Endodermal cell (in vitro differentiated cells): ENCODE measurements around the gene SHFL. TPM values are rescaled to one million over a fixed set of nuclear protein-coding genes. Genes with fewer than 3 reads are reported as not detected.

ENCODE experiments used
- DNase-seq: peaks from one replicate; pipeline ENCODE4 v3.0.0-alpha.2; 2017
- H3K27ac ChIP-seq: 2 replicates; pipeline ENCODE4 v1.5.1; 2013; ENCODE audit warnings: mild to moderate bottlenecking, low read depth, low read length, moderate library complexity
- H3K27me3 ChIP-seq: 2 replicates; pipeline ENCODE4 v1.6.1; 2013; ENCODE audit warnings: mild to moderate bottlenecking, low read length, moderate library complexity; ENCODE audit not compliant: insufficient read depth, control insufficient read depth, poor library complexity, severe bottlenecking
- H3K36me3 ChIP-seq: 2 replicates; pipeline ENCODE4 v1.7.0; 2013; ENCODE audit warnings: mild to moderate bottlenecking, low read length, moderate library complexity; ENCODE audit not compliant: control insufficient read depth, insufficient read depth
- H3K4me1 ChIP-seq: one replicate; pipeline ENCODE4 v1.7.0; 2013; ENCODE audit warnings: low read length; ENCODE audit not compliant: control insufficient read depth, insufficient read depth
- H3K4me3 ChIP-seq: 2 replicates; pipeline ENCODE4 v1.5.1; 2013; ENCODE audit warnings: mild to moderate bottlenecking, low read length, moderate library complexity
- H3K9ac ChIP-seq: 2 replicates; pipeline ENCODE4 v1.6.1; 2013; ENCODE audit warnings: mild to moderate bottlenecking, low read length, moderate library complexity; ENCODE audit not compliant: poor library complexity, severe bottlenecking; ENCODE audit errors: extremely low read depth
- H3K9me3 ChIP-seq: 2 replicates; pipeline ENCODE4 v1.6.1; 2013; ENCODE audit warnings: mild to moderate bottlenecking, low read length, moderate library complexity; ENCODE audit not compliant: control insufficient read depth
- H3K27ac Mint-ChIP-seq: 2 replicates; pipeline ENCODE4 v1.8.0; 2020; ENCODE audit warnings: mixed read lengths
- H3K27me3 Mint-ChIP-seq: 2 replicates; pipeline ENCODE4 v1.8.0; 2021; ENCODE audit warnings: mild to moderate bottlenecking, mixed read lengths; ENCODE audit not compliant: insufficient read depth
- H3K36me3 Mint-ChIP-seq: 2 replicates; pipeline ENCODE4 v1.8.0; 2020; ENCODE audit warnings: low read depth, mixed read lengths
- H3K4me1 Mint-ChIP-seq: 2 replicates; pipeline ENCODE4 v1.8.0; 2020; ENCODE audit warnings: mixed read lengths
- H3K4me3 Mint-ChIP-seq: 2 replicates; pipeline ENCODE4 v1.8.0; 2020; ENCODE audit warnings: mild to moderate bottlenecking, moderate library complexity, mixed read lengths
- H3K9me3 Mint-ChIP-seq: 2 replicates; pipeline ENCODE4 v1.8.0; 2020; ENCODE audit warnings: mild to moderate bottlenecking, mixed read lengths
- CTCF ChIP-seq: fragments of 200-600 bp; sonication (generic); conservative IDR thresholded peaks from 2 replicates; pipeline ENCODE4 v1.5.0; 2021; ENCODE audit warnings: antibody characterized with exemption, mild to moderate bottlenecking
- WGBS, 2 experiments: methylation state at CpG; one replicate each; pipeline versions ENCODE4 v1.1.5 to v1.1.7; 2013; ENCODE audit warnings: missing lambda C conversion rate in 2 of 2, mixed read lengths in 1 of 2; ENCODE audit not compliant: insufficient coverage in 1 of 2, insufficient read length in 1 of 2; 5-methylcytosine and 5-hydroxymethylcytosine counted together
- long read RNA-seq, 4 experiments: library from polyadenylated mRNA in 2 of 4; library from RNA in 1 of 4; library from capped mRNA in 1 of 4; stranded (forward) in 3 of 4; unstranded in 1 of 4; transcript quantifications; one replicate each; pipeline ENCODE4 v2.0.0, GENCODE V29; 2020 to 2021; ENCODE audit warnings: inconsistent platforms in 1 of 4
- polyA plus RNA-seq, 2 experiments: library from polyadenylated mRNA; stranded (reverse); fragments of 50-300 nt; gene quantifications; one replicate each; pipeline ENCODE4 v1.2.3, GENCODE V29; 2013
- total RNA-seq, 2 donors: library from RNA; stranded (reverse); fragmentation: NEBNext Ultra II Directional in 1 of 2; extraction: Animal tissue kit (Norgen Biotek cat#: 25700) in 1 of 2; gene quantifications; 2 replicates in 1 of 2; 3 replicates in 1 of 2; pipeline ENCODE4 v1.2.1, GENCODE V29; 2021

The SHFL gene
- total RNA-seq: 10 to 100 TPM in 1 of 2 donors, 1 to 10 TPM in 1; 8.2 to 15.0 TPM
- 1.1 TPM for polyA plus RNA-seq (2013, experiment 1 of 2)
- polyA plus RNA-seq (2013, experiment 2 of 2): 1.4 TPM
- long read RNA-seq, experiment 1, partial matches to known transcripts: 1 of 6 reads
- long read RNA-seq, experiment 1, other reads (novel, unspliced or antisense): 1 of 6 reads
- long read RNA-seq, experiment 2, transcript C19orf66-203 (7 exons, 2,079 nt): minor isoform, 9 of 31 reads
- long read RNA-seq, experiment 2, transcript C19orf66-201 (8 exons, 2,117 nt): major isoform, 12 of 31 reads
- long read RNA-seq, experiment 2, partial matches to known transcripts: 2 of 31 reads
- long read RNA-seq, experiment 2, other reads (novel, unspliced or antisense): 5 of 31 reads
- long read RNA-seq, experiment 3, transcript C19orf66-201 (8 exons, 2,117 nt): major isoform, 16 of 38 reads
- long read RNA-seq, experiment 3, transcript C19orf66-203 (7 exons, 2,079 nt): minor isoform, 11 of 38 reads
- long read RNA-seq, experiment 3, partial matches to known transcripts: 1 of 38 reads
- long read RNA-seq, experiment 3, other reads (novel, unspliced or antisense): 6 of 38 reads
- long read RNA-seq, experiment 4, transcript C19orf66-203 (7 exons, 2,079 nt): major isoform, 7 of 15 reads
- long read RNA-seq, experiment 4, transcript C19orf66-201 (8 exons, 2,117 nt): minor isoform, 5 of 15 reads
- long read RNA-seq, experiment 4, partial matches to known transcripts: 0 of 15 reads
- long read RNA-seq, experiment 4, other reads (novel, unspliced or antisense): 1 of 15 reads

GRCh38 chr19:10085641-10086590 lies at the start of gene SHFL:
Gene SHFL (plus strand): TSS chr19:10086317. CDS start chr19:10086428, 111 bp downstream.
- Mint-ChIP-seq H3K36me3 (peaks cover 2% of the 10 kb centered on the region), H3K27ac (no peak within 1 kb of the TSS), H3K4me1 (no peaks in the 10 kb centered on the region), H3K4me3 (peak within 1 kb of the TSS; percentile 63), H3K9me3 (no peaks in the 10 kb centered on the region), H3K27me3 (peaks cover 37% of the 10 kb centered on the region)
- TF ChIP-seq CTCF: no peak
- WGBS, 2 experiments: 5 to 8% methylated on average over 18 to 81 of the region's 81 CpGs
- Histone ChIP-seq H3K27ac (no peak within 1 kb of the TSS), H3K9ac (no peak within 1 kb of the TSS), H3K4me3 (peak within 1 kb of the TSS; percentile 74), H3K36me3 (no peaks in the 10 kb centered on the region), H3K4me1 (no peaks in the 10 kb centered on the region), H3K9me3 (no peaks in the 10 kb centered on the region), H3K27me3 (peaks cover 38% of the 10 kb centered on the region)
- peak; percentile 86 for DNase-seq

GRCh38 chr19:10036601-10037071 lies 49.5 kb upstream of the SHFL start:
- H3K9me3 Mint-ChIP-seq: no peaks in the 10 kb centered on the region
- H3K4me1 Mint-ChIP-seq: no peaks in the 10 kb centered on the region
- no peak overlapping the region for H3K4me3 ChIP-seq
- no peaks in the 10 kb centered on the region for H3K4me1 ChIP-seq
- H3K36me3 ChIP-seq: no peaks in the 10 kb centered on the region
- no peak overlapping the region for H3K27ac Mint-ChIP-seq
- no peaks in the 10 kb centered on the region for H3K36me3 Mint-ChIP-seq
- no peak for DNase-seq
- WGBS, 2 experiments: 82 to 91% methylated on average over 4 to 5 of the region's 5 CpGs
- H3K27me3 Mint-ChIP-seq: peaks cover 54% of the 10 kb centered on the region
- H3K27ac ChIP-seq: no peak overlapping the region
- no peaks in the 10 kb centered on the region for H3K27me3 ChIP-seq
- no peaks in the 10 kb centered on the region for H3K9me3 ChIP-seq
- TF ChIP-seq CTCF: no peak
- H3K4me3 Mint-ChIP-seq: no peak overlapping the region
- no peak overlapping the region for H3K9ac ChIP-seq

- no peaks in the 10 kb centered on the region for H3K4me1 ChIP-seq
- no peak for DNase-seq
- Mint-ChIP-seq H3K4me3 (no peak overlapping the region), H3K9me3 (no peaks in the 10 kb centered on the region), H3K27ac (no peak overlapping the region), H3K4me1 (no peaks in the 10 kb centered on the region), H3K27me3 (peaks cover 59% of the 10 kb centered on the region), H3K36me3 (no peaks in the 10 kb centered on the region)
- no peaks in the 10 kb centered on the region for H3K27me3 ChIP-seq
- H3K27ac ChIP-seq: no peak overlapping the region
- 70 to 83% methylated on average over 1 to 4 of the region's 4 CpGs for WGBS, 2 experiments
- H3K9ac ChIP-seq: no peak overlapping the region
- no peak overlapping the region for H3K4me3 ChIP-seq
- no peak for TF ChIP-seq CTCF
- H3K9me3 ChIP-seq: no peaks in the 10 kb centered on the region
- H3K36me3 ChIP-seq: no peaks in the 10 kb centered on the region
Observed at GRCh38 chr19:10037367-10037766, 48.8 kb upstream of the SHFL start.
